ENCODE measurements around the gene SPHK1. TPM values are rescaled to one million over a fixed set of nuclear protein-coding genes. Genes with fewer than 3 reads are reported as not detected.

The SPHK1 gene
- polyA plus RNA-seq, 1 donor from 2014 or later, result 2.7 TPM

Small RNA genes within 50 kb of the gene (small RNA-seq; reads per million reads assigned to genes)
- 0 reads per million in 3 experiments for gene RNU6-24P

Other genes starting within 250 kb of the SPHK1 start
- gene FOXJ1, start 243.4 kb upstream of the SPHK1 start, polyA plus RNA-seq, result 0.56 and 0.84 TPM in 2 replicates
- gene RNF157, start 144.1 kb upstream of the SPHK1 start, polyA plus RNA-seq, result 15.9 and 19.9 TPM in 2 replicates
- 7.5 and 9.2 TPM in 2 replicates for gene UBALD2, start 119.3 kb upstream of the SPHK1 start, polyA plus RNA-seq
- 17.3 and 26.5 TPM in 2 replicates for gene QRICH2, start 76.3 kb upstream of the SPHK1 start, polyA plus RNA-seq
- 73.8 and 88.0 TPM in 2 replicates for gene PRPSAP1, start 30.7 kb upstream of the SPHK1 start, polyA plus RNA-seq
- gene UBE2O, start 68.5 kb downstream of the SPHK1 start, polyA plus RNA-seq, result 27.7 and 28.0 TPM in 2 replicates
- not detected in 2 replicates for gene AANAT, start 83.0 kb downstream of the SPHK1 start, polyA plus RNA-seq
- not detected in 2 replicates for gene RHBDF2, start 116.8 kb downstream of the SPHK1 start, polyA plus RNA-seq
- 9.6 and 12.9 TPM in 2 replicates for gene CYGB, start 153.1 kb downstream of the SPHK1 start, polyA plus RNA-seq
- 13.2 and 22.5 TPM in 2 replicates for gene PRCD, start 155.4 kb downstream of the SPHK1 start, polyA plus RNA-seq
- not detected in 2 replicates for gene ST6GALNAC2, start 201.3 kb downstream of the SPHK1 start, polyA plus RNA-seq

All from neural cell (in vitro differentiated cells).